D721Med (cell line): ENCODE results near the gene MAPK8IP3.

Experiments
- DNase-seq: peaks from one replicate; pipeline ENCODE4 v3.0.0; 2011; ENCODE audit warnings: low spot score; ENCODE audit not compliant: insufficient read length
- FAIRE-seq: peaks from 2 replicates; lab custom pipeline; 2011; peaks lifted over from hg19 to GRCh38; lab: Jason Lieb, UNC
- CTCF ChIP-seq: IDR thresholded peaks from 2 replicates; pipeline ENCODE4 v1.5.1; 2012; ENCODE audit warnings: mild to moderate bottlenecking, control low read depth; ENCODE audit not compliant: insufficient read depth; ENCODE audit errors: missing control alignments

Gene MAPK8IP3

GRCh38 chr16:1790261-1790610 is 84.2 kb downstream of the MAPK8IP3 start:
- FAIRE-seq (no peak), DNase-seq (no peak)
- TF ChIP-seq CTCF: no peak

- TF ChIP-seq CTCF: no peak
- no peak for DNase-seq
- FAIRE-seq: no peak
Observed at GRCh38 chr16:1790611-1791255, 84.7 kb downstream of the MAPK8IP3 start.

- DNase-seq: no peak
- TF ChIP-seq CTCF: no peak
- no peak for FAIRE-seq
Observed at GRCh38 chr16:1791256-1791942, 85.4 kb downstream of the MAPK8IP3 start.

GRCh38 chr16:1791943-1792812 is 86.2 kb downstream of the MAPK8IP3 start:
- DNase-seq (no peak), FAIRE-seq (no peak)
- TF ChIP-seq CTCF: no peak

GRCh38 chr16:1792836-1793577 is 87.0 kb downstream of the MAPK8IP3 start:
- DNase-seq: no peak
- no peak for TF ChIP-seq CTCF
- FAIRE-seq: no peak

- TF ChIP-seq CTCF: no peak
- DNase-seq (no peak), FAIRE-seq (no peak)
Observed at GRCh38 chr16:1793578-1794220, 87.7 kb downstream of the MAPK8IP3 start, which contains the start of gene IGFALS. Gene IGFALS, minus strand, starts transcription at chr16:1793705. Its CDS starts 53 bp downstream, at chr16:1793652.
